LNCAP (cell line): Measurements from ENCODE around the gene FRMPD4.

ENCODE experiments used
- TF ChIP-seq, protein P1 (sequence below): fragments of 450-650 bp; IDR thresholded peaks from 2 replicates; pipeline ENCODE4 v1.5.1; 2017; ENCODE audit warnings: mild to moderate bottlenecking

Gene FRMPD4

GRCh38 chrX:12421918-12422317 is 283.6 kb downstream of the FRMPD4 start:
- TF ChIP-seq, protein P1, sequence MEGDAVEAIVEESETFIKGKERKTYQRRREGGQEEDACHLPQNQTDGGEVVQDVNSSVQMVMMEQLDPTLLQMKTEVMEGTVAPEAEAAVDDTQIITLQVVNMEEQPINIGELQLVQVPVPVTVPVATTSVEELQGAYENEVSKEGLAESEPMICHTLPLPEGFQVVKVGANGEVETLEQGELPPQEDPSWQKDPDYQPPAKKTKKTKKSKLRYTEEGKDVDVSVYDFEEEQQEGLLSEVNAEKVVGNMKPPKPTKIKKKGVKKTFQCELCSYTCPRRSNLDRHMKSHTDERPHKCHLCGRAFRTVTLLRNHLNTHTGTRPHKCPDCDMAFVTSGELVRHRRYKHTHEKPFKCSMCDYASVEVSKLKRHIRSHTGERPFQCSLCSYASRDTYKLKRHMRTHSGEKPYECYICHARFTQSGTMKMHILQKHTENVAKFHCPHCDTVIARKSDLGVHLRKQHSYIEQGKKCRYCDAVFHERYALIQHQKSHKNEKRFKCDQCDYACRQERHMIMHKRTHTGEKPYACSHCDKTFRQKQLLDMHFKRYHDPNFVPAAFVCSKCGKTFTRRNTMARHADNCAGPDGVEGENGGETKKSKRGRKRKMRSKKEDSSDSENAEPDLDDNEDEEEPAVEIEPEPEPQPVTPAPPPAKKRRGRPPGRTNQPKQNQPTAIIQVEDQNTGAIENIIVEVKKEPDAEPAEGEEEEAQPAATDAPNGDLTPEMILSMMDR = no peak

DNA sequence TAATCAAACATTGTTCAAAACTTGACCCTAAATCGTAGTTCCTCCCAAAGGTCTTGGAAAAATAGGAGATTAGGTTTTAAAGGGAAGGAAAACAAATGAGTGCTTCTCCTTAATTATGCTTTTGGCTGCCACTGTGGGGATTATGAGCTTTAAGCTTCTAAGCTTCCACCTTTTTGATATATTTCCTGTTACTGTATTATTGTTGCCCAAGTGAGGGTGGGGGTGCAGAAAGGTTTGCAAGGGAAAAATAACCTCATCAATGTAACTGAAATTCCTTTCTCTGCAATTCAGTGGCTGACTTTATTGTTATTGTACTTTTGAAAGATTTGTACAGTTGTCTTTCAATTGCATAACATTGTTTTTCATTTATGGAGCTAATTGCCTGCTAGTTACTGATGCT is 285.1 kb downstream of the FRMPD4 start:
- TF ChIP-seq, protein P1 = no peak

DNA sequence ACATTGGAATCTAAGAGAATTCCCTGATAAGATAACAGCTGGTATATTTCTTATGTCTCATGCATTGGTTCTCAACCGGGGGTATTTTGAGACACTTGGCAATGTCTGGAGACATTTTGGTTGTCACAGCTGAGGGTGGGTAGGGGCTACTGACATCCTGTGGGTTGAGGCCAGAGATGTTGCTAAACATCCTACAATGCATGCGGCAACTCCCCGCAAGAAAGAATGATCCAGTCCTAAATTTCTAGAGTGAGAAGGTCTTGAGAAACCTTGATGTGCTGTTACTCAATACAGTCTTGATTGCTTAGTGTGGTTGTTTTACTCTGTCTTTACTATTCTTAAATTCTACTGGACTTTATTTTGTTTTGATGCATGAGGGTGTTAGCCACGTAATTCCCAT is 287.2 kb downstream of the FRMPD4 start:
- TF ChIP-seq, protein P1 = no peak

- TF ChIP-seq, protein P1 = no peak
Observed at GRCh38 chrX:12426420-12426819, 288.1 kb downstream of the FRMPD4 start.

GRCh38 chrX:12434493-12434892 is 296.2 kb downstream of the FRMPD4 start:
- TF ChIP-seq, protein P1 = no peak

GRCh38 chrX:12439416-12439815 is 301.1 kb downstream of the FRMPD4 start:
- TF ChIP-seq, protein P1 = no peak

GRCh38 chrX:12440246-12440645 is 302.0 kb downstream of the FRMPD4 start:
- TF ChIP-seq, protein P1 = no peak
